NCI-H774 (cell line): ENCODE data around the gene ABCD1.

Source experiments
- DNase-seq: peaks from one replicate; lab custom pipeline; 2025; lab: John Stamatoyannopoulos, UW

ABCD1 gene

DNA sequence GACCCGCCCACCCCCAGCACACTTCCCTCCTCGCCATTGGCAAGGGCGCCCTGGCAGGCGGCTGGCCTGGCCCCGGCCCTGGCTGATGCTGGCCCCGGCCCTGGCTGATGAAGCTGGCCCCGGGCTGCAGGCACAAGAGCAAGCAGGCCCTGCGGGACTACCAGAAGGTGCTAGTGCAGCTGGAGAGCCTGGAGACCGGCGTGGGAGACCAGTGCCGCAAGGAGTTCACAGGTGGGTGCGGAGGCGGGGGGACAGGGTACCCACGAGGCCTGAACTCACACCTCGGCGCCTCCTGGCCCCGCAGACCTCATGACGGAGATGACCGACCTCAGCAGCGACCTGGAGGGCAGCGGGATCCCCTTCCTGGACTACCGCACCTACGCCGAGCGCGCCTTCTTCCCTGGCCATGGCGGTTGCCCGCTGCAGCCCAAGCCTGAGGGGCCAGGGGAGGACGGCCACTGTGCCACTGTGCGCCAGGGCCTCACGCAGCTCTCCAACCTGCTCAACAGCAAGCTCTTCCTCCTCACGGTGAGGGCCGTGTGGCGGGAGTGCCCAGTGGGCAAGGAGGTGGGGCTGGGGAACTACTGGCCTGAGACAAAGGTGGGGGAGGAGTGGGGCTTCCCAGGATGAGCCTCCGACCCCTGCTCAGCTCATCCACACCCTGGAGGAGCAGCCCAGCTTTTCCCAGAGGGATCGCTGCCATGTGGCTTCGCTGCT lies 50.1 kb downstream of the ABCD1 start:
- DNase-seq, result no peak

DNA sequence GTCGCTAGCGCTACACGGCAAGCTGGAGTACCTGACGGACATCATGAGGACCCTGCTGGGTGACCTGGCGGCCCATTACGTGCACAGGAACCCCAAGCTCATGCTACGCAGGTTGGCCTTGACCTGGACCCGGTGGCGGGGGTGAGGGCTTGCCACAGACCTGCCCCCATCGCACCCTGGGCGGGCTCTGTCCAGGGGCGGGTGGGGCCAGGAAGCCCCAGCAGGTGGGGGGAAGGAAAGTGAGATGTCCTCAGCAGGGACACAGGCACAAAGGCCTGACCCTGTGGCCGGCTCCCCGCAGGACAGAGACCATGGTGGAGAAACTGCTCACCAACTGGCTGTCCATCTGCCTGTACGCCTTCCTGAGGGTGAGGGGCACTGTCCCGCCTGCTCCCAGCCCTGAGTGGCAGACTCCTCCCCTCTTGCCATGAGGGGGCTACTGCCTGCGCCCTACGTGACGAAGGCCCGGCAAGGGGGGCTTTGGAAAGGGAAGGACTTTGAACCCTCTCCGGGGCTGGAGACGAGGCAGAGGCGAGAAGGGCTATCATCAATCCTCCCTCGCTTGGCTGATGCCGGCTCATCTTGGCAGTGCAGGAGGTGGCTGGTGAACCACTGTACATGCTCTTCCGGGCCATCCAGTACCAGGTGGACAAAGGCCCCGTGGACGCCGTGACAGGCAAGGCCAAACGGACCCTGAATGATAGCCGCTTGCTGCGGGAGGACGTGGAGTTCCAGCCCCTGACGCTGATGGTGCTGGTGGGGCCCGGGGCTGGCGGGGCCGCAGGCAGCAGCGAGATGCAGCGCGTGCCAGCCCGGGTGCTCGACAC lies 50.9 kb downstream of the ABCD1 start:
- DNase-seq, result no peak

DNA sequence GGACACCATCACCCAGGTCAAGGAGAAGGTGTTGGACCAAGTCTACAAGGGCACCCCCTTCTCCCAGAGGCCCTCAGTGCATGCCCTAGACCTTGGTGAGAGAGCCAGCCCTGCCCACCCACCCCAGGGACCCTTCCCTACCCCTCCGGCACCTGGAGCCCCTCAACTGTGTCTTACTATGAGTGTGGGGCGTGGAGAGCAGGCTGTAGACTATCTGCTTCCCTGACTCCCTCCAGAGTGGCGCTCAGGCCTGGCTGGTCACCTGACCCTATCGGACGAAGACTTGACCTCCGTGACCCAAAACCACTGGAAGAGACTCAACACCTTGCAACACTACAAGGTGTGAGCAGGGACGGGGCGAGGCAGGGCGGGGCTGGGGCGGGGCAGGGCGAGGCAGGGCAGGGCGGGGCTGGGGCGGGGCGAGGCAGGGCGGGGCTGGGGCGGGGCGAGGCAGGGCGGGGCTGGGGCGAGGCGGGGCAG lies 51.5 kb downstream of the ABCD1 start:
- DNase-seq, result no peak

DNA sequence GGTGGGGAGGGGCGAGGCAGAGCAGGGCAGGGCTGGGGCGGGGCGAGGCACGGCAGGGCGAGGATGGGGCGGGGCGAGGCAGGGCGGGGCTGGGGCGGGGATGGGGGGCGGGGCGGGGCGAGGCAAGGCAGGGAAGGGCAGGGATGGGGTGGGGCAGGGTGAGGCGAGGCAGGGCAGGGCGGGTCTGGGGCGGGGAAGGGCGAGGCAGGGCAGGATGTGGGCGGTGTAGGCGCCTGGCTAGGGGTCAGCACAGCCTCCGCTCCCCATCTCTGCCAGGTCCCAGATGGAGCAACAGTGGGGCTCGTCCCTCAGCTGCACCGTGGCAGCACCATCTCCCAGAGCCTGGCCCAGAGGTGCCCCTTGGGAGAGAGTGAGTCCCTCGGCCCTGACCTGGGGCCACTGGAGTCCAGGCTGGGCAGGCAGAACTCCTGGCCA lies 52.0 kb downstream of the ABCD1 start:
- DNase-seq, result no peak

DNA sequence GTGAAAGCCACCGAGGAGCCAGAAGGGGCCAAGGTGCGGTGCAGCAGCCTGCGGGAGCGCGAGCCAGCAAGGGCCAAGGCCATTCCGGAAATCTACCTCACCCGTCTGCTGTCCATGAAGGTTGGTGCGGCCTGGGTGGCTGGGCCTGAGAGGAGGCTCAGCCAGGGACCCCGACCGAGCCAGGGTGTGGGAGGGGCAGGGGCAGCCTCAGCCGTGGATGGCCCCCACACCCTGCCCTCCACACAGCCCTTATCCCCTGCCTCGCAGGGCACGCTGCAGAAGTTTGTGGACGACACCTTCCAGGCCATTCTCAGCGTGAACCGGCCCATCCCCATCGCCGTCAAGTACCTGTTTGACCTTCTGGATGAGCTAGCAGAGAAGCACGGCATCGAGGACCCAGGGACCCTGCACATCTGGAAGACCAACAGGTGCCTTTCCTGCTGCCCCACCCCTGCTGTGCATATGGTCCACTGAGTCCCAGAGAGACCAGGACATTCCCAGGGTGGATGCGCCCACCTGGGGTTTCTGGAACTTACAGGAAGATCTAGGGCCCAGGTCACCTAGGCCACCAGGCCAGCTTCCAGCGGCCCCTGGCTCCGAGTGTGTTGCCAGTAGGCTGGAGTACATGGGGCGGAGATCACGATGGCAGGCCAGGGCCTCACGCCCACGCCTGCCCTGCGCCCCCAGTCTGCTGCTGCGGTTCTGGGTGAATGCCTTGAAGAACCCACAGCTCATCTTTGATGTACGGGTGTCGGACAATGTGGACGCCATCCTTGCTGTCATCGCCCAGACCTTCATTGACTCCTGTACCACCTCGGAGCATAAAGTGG lies 52.8 kb downstream of the ABCD1 start:
- DNase-seq, result no peak

DNA sequence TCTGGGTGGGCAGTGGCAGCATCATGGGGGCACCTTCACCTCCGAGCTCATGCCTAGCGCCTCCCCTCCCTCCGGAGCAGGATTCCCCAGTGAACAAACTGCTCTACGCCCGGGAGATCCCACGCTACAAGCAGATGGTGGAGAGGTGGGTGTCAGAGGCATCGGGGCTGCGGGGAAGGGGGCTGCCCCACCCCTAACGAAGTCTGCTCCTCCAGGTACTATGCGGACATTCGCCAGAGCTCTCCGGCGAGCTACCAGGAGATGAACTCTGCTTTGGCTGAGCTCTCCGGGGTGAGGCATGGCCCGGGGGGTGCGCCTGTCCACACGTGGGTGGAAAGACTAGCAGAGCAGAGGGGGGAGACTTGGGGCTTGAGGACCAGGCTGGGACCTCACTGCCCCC lies 53.5 kb downstream of the ABCD1 start:
- DNase-seq, result no peak

DNA sequence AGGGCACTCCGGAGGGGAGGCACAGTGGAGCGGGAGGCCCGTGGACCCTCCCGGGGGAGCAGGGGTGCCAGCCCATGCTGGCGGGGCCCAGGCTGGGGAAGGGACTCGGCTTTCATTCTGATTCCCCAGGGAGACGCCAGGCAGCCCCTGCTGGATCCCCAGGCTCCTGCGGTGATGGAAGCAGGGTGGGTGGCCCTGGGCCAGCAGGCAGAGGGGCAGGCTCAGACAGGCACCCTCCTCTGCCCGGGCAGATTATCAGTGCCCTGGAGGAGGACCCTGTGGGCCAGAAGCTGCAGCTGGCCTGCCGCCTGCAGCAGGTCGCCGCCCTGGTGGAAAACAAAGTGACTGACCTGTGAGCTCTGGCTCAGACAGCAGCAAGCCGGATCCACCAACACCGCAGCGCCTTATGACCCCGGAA lies 54.0 kb downstream of the ABCD1 start:
- DNase-seq, result no peak

DNA sequence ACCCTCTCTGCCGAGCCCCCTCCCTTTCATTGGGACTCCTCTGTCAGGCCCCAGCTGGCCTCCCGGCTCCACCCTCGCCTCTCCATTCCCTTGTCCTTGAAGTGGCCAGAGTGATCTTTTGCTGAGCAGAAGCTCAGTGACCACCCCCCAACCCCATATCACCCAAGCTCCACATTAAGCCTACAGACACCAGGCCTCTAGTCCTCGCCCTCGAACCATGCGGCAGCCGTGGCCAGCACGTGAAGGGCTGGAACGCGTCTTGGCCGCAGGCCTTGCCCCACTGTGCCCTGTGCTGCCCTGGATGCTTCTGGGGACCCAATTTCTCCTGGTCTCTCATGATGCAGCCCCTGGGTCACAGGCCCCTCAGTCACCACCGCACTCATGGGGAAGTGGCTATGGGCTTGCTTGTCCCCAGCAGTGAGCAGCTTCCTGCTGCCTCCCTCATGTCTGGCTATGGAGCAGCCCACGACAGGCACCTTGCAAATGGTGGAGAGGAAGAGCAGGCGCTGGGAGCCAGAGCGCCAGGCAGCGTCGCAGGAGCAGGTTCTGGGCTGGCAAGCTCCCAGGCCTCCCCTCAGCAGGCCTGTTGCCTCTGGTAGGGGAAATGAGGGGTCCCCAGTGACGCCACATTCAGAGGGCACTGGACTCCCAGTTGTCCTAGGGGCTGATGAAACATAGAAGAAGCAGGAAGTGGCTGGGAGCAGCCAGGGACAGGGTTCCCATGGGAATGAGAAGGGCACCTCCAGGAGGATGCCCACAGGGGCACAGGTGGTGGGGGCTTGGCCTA lies 55.4 kb downstream of the ABCD1 start:
- DNase-seq, result peak; percentile 2

DNA sequence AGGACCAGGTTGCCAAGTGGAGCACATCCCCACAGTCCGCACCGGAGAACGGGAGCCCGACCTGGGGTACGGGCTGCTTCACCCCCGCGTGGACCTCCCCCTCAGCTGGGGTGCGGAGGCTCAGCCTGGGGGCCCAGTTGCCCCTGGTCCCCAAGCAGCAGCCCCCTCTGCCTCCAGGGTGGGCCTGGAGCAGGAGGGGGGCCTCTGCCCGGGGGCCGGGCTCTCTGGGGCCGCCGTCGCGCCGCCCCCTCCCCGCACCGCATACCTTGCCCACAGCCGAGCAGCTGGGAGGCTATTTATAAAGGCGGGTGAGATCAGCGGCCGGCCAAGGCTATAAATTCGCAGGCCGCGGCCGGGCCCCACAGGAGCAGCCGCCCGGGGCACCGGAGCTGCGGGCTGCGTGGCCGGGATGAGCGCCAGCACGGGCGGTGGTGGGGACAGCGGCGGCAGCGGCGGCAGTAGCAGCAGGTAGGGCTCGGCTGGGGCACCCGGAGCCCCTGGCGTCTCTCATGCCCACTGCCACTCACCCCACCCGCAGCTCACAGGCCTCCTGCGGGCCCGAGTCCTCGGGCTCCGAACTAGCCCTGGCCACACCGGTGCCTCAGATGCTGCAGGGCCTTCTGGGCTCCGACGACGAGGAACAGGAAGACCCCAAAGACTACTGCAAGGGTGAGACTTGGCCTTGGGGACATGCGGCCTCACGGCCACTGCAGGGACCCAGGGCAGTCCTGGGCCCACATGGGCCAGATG lies 56.2 kb downstream of the ABCD1 start, which contains the start of gene SRPK3:
SRPK3 (plus strand) TSS at position 364 of the 750 bp plus-strand sequence; CDS start at position 410, 46 bp downstream.
- DNase-seq, result no peak

DNA sequence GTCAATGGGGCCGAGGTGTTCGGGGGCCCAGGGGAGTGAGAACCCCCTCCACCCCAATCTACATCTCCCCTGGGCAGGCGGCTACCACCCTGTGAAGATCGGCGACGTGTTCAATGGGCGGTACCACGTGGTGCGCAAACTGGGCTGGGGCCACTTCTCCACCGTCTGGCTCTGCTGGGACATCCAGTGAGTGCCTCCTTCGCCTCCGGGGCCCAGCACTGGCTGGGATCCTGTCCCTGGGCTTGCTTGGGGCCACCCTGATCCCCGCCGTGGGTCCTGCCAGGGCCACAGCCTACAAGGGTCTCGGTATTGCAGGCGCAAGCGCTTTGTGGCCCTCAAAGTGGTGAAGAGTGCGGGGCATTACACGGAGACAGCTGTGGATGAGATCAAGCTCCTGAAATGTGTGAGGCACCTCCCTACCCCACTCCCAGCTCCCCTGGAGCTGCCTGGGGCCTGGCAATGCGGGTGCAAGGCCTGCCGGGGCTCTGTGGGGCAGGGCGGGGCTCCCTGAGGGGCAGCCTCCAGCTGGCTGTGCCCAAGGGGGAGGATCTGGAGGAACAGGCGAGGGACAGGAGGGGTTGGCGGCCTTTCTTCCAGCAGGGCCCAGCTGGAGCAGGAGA lies 56.9 kb downstream of the ABCD1 start:
- DNase-seq, result peak; percentile 2

DNA sequence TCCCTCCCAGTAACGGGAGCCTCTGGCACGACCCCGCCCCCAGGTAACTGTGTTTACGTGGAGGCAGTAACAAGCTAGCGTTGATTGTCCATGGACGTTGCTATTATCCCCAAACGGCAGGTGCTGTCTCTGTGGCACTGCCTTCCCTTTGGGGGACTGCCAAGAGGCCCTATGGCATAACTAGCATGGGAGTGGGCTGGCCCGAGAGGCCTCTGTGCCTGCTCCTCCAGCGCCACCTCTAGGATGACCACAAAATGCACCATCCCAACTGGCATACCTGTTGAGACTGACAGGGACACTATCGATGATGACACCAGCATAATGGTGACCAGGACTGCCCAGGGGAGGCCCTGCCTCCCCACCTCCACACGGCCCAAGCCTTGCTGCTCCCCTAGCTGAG lies 57.7 kb downstream of the ABCD1 start:
- peak; percentile 93 for DNase-seq

DNA sequence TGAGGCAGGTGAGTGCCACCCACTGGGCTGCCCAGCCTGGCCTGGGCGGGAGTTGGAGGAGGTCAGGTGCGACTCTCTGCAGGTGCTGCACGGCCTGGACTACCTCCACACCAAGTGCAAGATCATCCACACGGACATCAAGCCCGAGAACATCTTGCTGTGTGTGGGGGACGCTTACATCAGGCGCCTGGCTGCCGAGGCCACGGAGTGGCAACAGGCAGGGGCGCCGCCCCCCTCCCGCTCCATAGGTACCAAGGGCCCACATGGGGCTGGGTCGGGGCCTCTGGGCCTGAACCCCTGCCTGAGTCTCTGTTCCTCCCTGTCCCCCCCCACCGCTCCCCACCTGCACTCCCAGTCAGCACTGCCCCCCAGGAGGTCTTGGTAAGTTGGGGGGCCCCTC lies 58.2 kb downstream of the ABCD1 start:
- no peak for DNase-seq

DNA sequence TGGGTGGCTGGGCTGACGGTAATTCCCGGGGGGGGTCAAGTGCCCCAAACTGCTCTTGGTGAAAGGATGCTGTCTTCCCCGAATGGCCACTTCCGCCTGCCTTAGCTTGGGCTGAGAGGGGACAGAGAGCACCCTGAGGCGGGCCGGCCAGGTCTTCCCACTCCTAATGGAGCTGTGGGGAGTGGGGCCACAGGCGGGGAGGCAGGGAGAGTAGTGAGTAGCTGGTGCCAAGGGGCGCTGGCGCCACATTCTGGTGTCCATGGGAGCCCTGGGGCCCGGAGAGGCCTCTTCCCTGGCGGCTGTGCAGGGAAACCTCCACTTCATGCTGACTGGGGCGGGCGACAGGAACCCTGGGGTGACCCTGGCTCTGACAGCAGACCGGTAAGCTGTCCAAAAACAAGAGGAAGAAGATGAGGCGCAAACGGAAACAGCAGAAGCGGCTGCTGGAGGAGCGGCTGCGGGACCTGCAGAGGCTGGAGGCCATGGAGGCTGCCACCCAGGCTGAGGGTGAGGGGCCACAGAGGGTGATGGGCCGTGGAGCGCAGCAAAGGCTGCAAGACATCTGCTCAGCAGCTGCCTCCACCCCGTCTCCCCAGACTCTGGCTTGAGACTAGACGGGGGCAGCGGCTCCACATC lies 58.8 kb downstream of the ABCD1 start:
- DNase-seq, result no peak

DNA sequence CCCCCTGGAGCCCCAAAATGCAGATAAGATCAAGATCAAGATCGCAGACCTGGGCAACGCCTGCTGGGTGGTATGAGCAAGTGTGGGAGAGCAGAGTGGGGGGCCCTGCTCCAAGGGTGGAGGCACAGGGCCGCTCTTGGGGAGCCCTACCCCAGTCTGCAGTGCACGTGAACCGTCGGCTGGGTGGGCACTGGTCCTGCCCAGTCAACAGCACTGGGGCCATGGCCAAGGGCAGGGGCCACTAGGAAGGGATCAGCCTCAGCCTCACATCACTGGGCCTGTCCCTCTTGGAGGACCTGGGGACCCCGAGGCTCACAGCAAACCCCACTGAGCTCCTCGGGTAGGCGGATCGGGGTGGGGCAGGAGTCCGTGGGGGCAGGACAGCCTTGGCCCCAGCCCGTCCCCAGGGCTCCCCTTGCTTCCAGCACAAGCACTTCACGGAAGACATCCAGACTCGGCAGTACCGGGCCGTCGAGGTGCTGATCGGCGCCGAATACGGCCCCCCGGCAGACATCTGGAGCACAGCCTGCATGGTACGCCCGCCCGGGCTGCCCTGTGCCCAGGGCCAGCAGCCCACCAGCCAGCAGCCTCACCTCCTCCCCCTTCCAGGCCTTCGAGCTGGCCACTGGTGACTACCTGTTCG lies 59.8 kb downstream of the ABCD1 start:
- no peak for DNase-seq

DNA sequence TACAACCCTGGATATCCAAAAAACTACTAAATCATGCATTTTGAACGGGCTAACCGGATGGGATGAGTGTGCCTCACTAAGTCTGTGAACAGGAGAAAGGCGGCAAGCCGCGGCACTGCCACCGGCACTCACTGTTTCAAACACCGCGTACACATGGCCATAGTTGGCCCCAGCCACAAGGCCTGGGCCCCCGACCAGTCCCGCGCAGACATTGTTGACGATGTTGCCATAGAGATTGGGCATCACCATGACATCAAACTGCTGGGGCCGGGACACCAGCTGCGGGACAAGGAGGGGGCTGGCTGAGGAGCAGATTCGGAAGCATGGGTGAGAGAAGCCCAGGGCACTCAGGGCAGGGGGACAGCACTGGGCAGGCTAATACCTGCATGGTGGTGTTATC lies 62.0 kb downstream of the ABCD1 start:
- no peak for DNase-seq

DNA sequence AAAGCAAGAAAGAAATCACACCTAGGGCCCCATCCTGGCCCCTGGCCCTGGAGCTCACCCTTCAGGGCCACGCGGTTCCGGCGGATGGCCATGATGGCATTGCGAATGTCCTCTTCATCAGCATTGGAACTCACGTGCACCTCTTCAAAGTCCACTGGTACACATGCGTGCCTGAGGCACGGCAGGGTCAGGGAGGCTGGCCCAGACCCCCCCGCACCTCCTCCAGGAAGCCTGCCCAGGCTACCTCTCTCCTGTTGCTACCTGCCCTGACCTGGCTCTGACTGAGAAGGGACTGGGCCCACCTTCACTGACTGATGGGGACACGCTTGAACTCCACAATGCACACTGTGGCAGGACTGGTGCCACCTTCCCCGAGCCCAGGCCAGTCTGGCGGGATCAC lies 65.0 kb downstream of the ABCD1 start:
- no peak for DNase-seq

DNA sequence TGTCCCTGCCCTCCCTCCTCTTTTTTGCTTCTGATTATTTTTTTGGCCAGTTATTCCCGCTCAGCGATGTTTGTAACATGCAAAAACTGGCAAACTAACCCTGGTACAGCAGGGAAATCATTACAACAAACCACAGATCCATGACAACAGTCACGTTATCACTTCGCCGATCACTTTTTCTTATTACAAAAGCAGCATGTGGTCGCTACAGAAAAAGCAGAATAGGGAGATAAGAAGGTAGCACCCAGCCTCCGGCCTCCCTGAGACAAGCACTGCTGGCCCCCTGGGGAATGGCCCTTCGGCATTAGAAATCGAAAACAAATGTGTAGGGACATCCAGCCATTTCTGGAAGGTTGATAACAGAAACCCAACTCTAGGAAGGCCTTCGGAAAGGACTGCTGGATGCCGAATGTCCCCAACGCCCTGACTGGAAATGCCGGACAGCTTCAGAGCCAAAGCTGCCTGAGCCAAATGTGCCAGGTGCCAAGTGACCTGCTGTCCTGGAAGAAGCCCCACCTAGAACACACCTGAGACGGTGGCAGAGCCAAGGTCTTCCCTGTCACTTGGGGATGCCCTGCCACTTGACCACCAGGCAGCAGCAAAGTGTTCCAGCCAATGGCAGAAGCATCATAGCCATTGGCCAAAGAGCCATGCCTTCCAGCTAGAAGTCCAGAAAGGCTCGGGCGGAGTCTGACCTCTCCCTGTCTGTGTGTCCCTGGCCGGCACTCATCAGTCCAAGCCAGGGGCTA lies 66.6 kb downstream of the ABCD1 start:
- DNase-seq, result no peak

DNA sequence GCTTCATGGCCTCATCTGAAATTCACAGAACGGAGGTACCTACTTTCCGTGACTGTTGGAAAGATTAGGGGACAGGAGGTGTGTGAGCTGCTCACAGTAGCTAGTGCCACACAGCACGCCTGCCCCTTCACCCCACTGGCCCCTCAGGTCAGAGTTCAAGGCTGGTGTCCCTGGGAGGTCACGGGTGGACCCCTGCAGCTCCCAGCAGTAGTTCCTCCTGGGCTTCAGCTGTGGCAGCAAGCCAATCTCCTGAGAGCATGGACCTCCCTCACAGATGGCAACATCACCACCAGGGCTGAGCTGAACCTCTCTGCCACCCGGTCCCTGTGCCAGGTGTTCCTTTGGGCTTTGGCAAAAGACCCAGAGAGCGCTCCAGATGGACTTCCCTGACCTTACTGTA lies 67.7 kb downstream of the ABCD1 start:
- DNase-seq, result no peak

DNA sequence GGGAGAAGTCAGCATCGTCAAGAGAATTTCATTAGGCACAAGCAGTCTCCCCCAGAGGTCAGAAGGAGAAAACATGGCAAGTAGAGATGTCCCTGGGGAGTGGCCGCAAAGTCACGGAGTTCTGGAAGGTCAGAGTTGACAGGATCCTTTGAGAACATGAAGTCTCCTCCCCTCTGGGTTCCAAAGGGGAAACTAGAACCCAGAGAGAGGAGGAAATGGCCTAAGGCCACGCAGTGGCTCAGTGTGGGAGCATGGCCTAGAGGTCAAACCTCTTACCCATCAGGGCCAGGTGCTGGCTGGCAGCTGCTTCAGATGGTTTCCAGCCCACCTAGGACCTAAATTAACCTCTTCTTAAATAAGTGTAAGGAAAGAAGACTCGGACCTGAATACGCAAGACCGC lies 68.6 kb downstream of the ABCD1 start:
- DNase-seq, result no peak
